Glutamatergic neuron (in vitro differentiated cells): Measurements from ENCODE around the gene SLC26A11. TPM values are rescaled to one million over a fixed set of nuclear protein-coding genes. Genes with fewer than 3 reads are reported as not detected.

ENCODE experiments used
- DNase-seq: peaks from one replicate; pipeline ENCODE4 v3.0.0; 2022
- H3K27ac Mint-ChIP-seq: one replicate; pipeline ENCODE4 v1.8.0; 2020; ENCODE audit warnings: mild to moderate bottlenecking, mixed read lengths, inconsistent platforms; ENCODE audit not compliant: unreplicated experiment
- H3K27me3 Mint-ChIP-seq: one replicate; pipeline ENCODE4 v1.8.0; 2020; ENCODE audit warnings: mild to moderate bottlenecking, moderate library complexity, mixed read lengths, inconsistent platforms; ENCODE audit not compliant: unreplicated experiment
- H3K36me3 Mint-ChIP-seq: one replicate; pipeline ENCODE4 v1.8.0; 2020; ENCODE audit warnings: mild to moderate bottlenecking, mixed read lengths, inconsistent platforms; ENCODE audit not compliant: unreplicated experiment
- H3K4me1 Mint-ChIP-seq: one replicate; pipeline ENCODE4 v1.8.0; 2020; ENCODE audit warnings: mild to moderate bottlenecking, low read depth, mixed read lengths, inconsistent platforms; ENCODE audit not compliant: unreplicated experiment
- H3K4me3 Mint-ChIP-seq: one replicate; pipeline ENCODE4 v1.8.0; 2020; ENCODE audit warnings: mild to moderate bottlenecking, mixed read lengths, inconsistent platforms; ENCODE audit not compliant: unreplicated experiment
- H3K9me3 Mint-ChIP-seq: one replicate; pipeline ENCODE4 v1.8.0; 2020; ENCODE audit warnings: mild to moderate bottlenecking, moderate library complexity, mixed read lengths, inconsistent platforms; ENCODE audit not compliant: unreplicated experiment
- CTCF ChIP-seq: fragments of 200-600 bp; sonication (generic); IDR thresholded peaks from one replicate; pipeline ENCODE4 v1.5.0; 2021; ENCODE audit not compliant: partially characterized antibody, unreplicated experiment
- total RNA-seq: library from RNA; stranded (reverse); fragmentation: NEBNext Ultra II Directional; extraction: Animal tissue kit (Norgen Biotek cat#: 25700); gene quantifications from one replicate; pipeline ENCODE4 v1.2.1, GENCODE V29; 2021; ENCODE audit not compliant: unreplicated experiment

SLC26A11 gene
- total RNA-seq, 1 donor from 2014 or later = 15.9 TPM

GRCh38 chr17:80177986-80178595, 42.1 kb upstream of the SLC26A11 start:
- no peak for DNase-seq
- no peak overlapping the region for H3K27ac Mint-ChIP-seq
- peaks cover 4% of the 10 kb centered on the region for H3K27me3 Mint-ChIP-seq
- H3K4me1 Mint-ChIP-seq = peaks cover 6% of the 10 kb centered on the region
- peaks cover 2% of the 10 kb centered on the region for H3K9me3 Mint-ChIP-seq
- H3K4me3 Mint-ChIP-seq = no peak overlapping the region
- no peaks in the 10 kb centered on the region for H3K36me3 Mint-ChIP-seq
- no peak for TF ChIP-seq CTCF

DNA sequence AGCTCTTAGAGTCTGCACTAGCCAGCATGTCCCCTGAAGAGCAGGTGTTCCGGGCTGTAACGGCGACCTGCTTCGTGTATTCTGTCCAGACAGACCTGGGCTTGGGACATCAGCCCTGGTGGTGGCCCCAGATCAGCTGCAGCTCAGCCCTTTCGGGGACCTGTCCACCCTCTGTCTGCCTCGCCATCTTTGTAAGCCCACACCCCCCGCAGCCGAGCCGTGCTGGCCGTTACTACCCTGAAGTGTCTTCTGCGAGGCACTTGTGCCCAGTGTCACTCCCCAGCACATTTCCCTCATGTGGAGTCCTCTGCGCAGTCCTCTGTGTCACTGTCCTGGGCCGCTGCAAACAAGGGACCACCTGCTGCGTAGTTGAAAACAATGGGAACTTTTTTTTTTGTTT, 40.0 kb upstream of the SLC26A11 start:
- no peak overlapping the region for H3K27ac Mint-ChIP-seq
- peaks cover 2% of the 10 kb centered on the region for H3K9me3 Mint-ChIP-seq
- H3K4me1 Mint-ChIP-seq = peaks cover 7% of the 10 kb centered on the region
- TF ChIP-seq CTCF = no peak
- no peak overlapping the region for H3K4me3 Mint-ChIP-seq
- H3K36me3 Mint-ChIP-seq = no peaks in the 10 kb centered on the region
- H3K27me3 Mint-ChIP-seq = peaks cover 3% of the 10 kb centered on the region
- no peak for DNase-seq

GRCh38 chr17:80181431-80181830, 38.8 kb upstream of the SLC26A11 start:
- no peak for TF ChIP-seq CTCF
- Mint-ChIP-seq H3K27me3 (peaks cover 4% of the 10 kb centered on the region), H3K9me3 (peaks cover 6% of the 10 kb centered on the region), H3K27ac (no peak overlapping the region), H3K4me3 (no peak overlapping the region), H3K4me1 (peaks cover 4% of the 10 kb centered on the region), H3K36me3 (no peaks in the 10 kb centered on the region)
- DNase-seq = no peak

DNA sequence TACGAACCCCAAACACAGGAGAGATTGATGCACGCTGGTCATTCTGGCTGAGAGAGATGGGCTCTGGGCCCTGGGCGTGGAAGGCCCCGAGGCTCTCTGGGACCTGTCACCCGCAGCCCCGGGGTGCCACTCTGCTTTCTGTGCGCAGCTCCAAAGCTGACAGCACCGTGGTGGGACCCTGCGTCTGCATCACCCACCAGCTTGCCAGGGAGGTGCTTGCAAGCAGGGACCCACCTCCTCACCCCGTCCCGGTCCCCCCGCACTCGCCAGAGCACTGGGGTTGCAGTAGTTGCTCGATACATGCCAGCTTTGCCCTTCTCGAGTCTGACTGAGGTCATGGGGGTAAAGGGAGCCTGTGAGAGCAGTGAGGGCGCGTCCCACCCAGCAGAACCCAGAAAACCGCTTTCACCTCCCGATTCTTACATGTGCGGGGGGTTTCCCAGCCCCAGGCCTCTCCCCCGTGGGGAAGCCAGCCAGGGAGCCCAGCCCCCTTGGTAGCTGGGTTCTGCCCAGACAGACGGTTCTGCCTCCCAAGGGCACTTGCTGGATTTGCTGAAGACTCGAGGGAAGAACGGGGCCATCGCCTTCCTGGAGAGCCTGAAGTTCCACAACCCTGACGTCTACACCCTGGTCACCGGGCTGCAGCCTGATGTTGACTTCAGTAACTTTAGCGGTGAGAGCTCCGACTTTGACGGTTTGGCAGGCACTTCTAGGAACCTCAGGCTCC, 37.9 kb upstream of the SLC26A11 start:
- Mint-ChIP-seq H3K27ac (no peak overlapping the region), H3K9me3 (peaks cover 6% of the 10 kb centered on the region), H3K36me3 (no peaks in the 10 kb centered on the region), H3K4me3 (no peak overlapping the region), H3K4me1 (peaks cover 4% of the 10 kb centered on the region), H3K27me3 (peaks cover 4% of the 10 kb centered on the region)
- no peak for DNase-seq
- TF ChIP-seq CTCF = no peak

DNA sequence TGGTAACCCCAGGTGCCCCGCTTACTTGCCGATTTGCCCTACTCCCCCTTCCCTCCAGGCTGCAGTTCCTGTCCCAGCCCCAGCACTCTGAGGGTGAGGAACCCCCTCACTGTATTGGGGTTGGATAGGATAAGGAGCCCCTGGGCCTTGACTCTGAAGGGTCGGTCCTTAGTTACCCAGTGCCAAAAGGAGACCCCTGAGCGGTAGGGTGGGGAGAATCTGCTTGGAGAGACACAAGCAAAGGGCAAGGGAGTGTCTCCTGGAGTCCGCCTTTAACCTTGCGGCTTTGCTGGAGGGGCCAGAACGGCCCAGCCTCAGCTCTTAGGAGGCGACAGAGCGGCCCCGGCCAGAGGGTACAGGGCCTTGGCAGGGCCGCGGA, 37.4 kb upstream of the SLC26A11 start:
- peaks cover 4% of the 10 kb centered on the region for H3K4me1 Mint-ChIP-seq
- no peak for DNase-seq
- peaks cover 4% of the 10 kb centered on the region for H3K27me3 Mint-ChIP-seq
- no peak overlapping the region for H3K27ac Mint-ChIP-seq
- no peak overlapping the region for H3K4me3 Mint-ChIP-seq
- no peaks in the 10 kb centered on the region for H3K36me3 Mint-ChIP-seq
- peaks cover 6% of the 10 kb centered on the region for H3K9me3 Mint-ChIP-seq
- TF ChIP-seq CTCF = no peak
